Measurements from ENCODE around the gene PCDHGB6. TPM values are rescaled to one million over a fixed set of nuclear protein-coding genes. Genes with fewer than 3 reads are reported as not detected.
"Not testable (repeated sequence)": the region's sequence is repeated elsewhere in the genome, so short reads cannot be mapped to it uniquely, and the experiment has no call there.

The PCDHGB6 gene
- total RNA-seq, 1 experiment from 2014 or later, result 2.6 TPM

GRCh38 chr5:141421489-141421855 is 13.7 kb downstream of the PCDHGB6 start:
- Histone ChIP-seq H3K27ac (no peak overlapping the region), H3K36me3 (peaks cover 18% of the 10 kb centered on the region), H3K9me3 (replicated peaks) (peaks cover 9% of the 10 kb centered on the region), H3K4me1 (no peaks in the 10 kb centered on the region), H3K27me3 (no peaks in the 10 kb centered on the region), H3K4me3 (no peak overlapping the region)
- no peak for DNase-seq

GRCh38 chr5:141422742-141423291 is 15.0 kb downstream of the PCDHGB6 start:
- peaks cover 4% of the 10 kb centered on the region for H3K9me3 ChIP-seq (replicated peaks)
- H3K4me1 ChIP-seq, result no peaks in the 10 kb centered on the region
- no peak overlapping the region for H3K27ac ChIP-seq
- no peaks in the 10 kb centered on the region for H3K27me3 ChIP-seq
- peaks cover 16% of the 10 kb centered on the region for H3K36me3 ChIP-seq
- H3K4me3 ChIP-seq, result no peak overlapping the region
- DNase-seq, result no peak

- no peak overlapping the region for H3K27ac ChIP-seq
- H3K4me1 ChIP-seq, result no peaks in the 10 kb centered on the region
- H3K4me3 ChIP-seq, result no peak overlapping the region
- H3K9me3 ChIP-seq (replicated peaks), result peaks cover 3% of the 10 kb centered on the region; the same call in 1 of the 2 replicates
- no peaks in the 10 kb centered on the region for H3K27me3 ChIP-seq
- DNase-seq, result no peak
- peaks cover 22% of the 10 kb centered on the region for H3K36me3 ChIP-seq
Measured at GRCh38 chr5:141427783-141428426, 20.1 kb downstream of the PCDHGB6 start.

- peaks cover 17% of the 10 kb centered on the region for H3K36me3 ChIP-seq
- no peak within 1 kb of the TSS for H3K4me3 ChIP-seq
- no peak within 1 kb of the TSS for H3K27ac ChIP-seq
- H3K27me3 ChIP-seq, result no peaks in the 10 kb centered on the region
- no peak for DNase-seq
- peaks cover 3% of the 10 kb centered on the region; the same call in 1 of the 2 replicates for H3K9me3 ChIP-seq (replicated peaks)
- no peaks in the 10 kb centered on the region for H3K4me1 ChIP-seq
Measured at GRCh38 chr5:141430332-141431113, 22.7 kb downstream of the PCDHGB6 start, which contains the start of gene PCDHGA12. TSS of gene PCDHGA12 (plus strand) at chr5:141430507. CDS start at chr5:141430760, 253 bp downstream.

GRCh38 chr5:141431286-141431685 is 23.5 kb downstream of the PCDHGB6 start:
- Histone ChIP-seq H3K27ac (no peak overlapping the region), H3K4me1 (no peaks in the 10 kb centered on the region), H3K36me3 (peaks cover 16% of the 10 kb centered on the region), H3K4me3 (no peak overlapping the region), H3K27me3 (no peaks in the 10 kb centered on the region), H3K9me3 (replicated peaks) (peaks cover 3% of the 10 kb centered on the region; the same call in 1 of the 2 replicates)
- DNase-seq, result no peak

- not testable (repeated sequence) for H3K4me1 ChIP-seq; H3K27ac ChIP-seq; H3K9me3 ChIP-seq (replicated peaks); H3K27me3 ChIP-seq; DNase-seq; H3K4me3 ChIP-seq
- H3K36me3 ChIP-seq, result peaks cover 14% of the 10 kb centered on the region
Measured at GRCh38 chr5:141432308-141432707, 24.5 kb downstream of the PCDHGB6 start.

GRCh38 chr5:141432726-141433125 is 24.9 kb downstream of the PCDHGB6 start:
- peaks cover 14% of the 10 kb centered on the region for H3K36me3 ChIP-seq
- not testable (repeated sequence) for H3K9me3 ChIP-seq (replicated peaks); DNase-seq; H3K27me3 ChIP-seq; H3K27ac ChIP-seq; H3K4me1 ChIP-seq; H3K4me3 ChIP-seq

GRCh38 chr5:141434006-141434405 is 26.2 kb downstream of the PCDHGB6 start:
- no peak overlapping the region for H3K4me3 ChIP-seq
- H3K4me1 ChIP-seq, result no peaks in the 10 kb centered on the region
- no peaks in the 10 kb centered on the region for H3K27me3 ChIP-seq
- H3K36me3 ChIP-seq, result peaks cover 12% of the 10 kb centered on the region
- peaks cover 3% of the 10 kb centered on the region; the same call in 1 of the 2 replicates for H3K9me3 ChIP-seq (replicated peaks)
- DNase-seq, result no peak
- no peak overlapping the region for H3K27ac ChIP-seq

GRCh38 chr5:141437221-141437620 is 29.4 kb downstream of the PCDHGB6 start:
- Histone ChIP-seq H3K4me1 (no peaks in the 10 kb centered on the region), H3K27me3 (no peaks in the 10 kb centered on the region), H3K9me3 (replicated peaks) (no peaks in the 10 kb centered on the region), H3K4me3 (no peak overlapping the region), H3K36me3 (no peaks in the 10 kb centered on the region), H3K27ac (no peak overlapping the region)
- no peak for DNase-seq

- Histone ChIP-seq H3K27ac (no peak overlapping the region), H3K27me3 (no peaks in the 10 kb centered on the region), H3K9me3 (replicated peaks) (0 out of 2 replicates have a peak, but pooled peaks cover 2% of the 10 kb centered on the region), H3K36me3 (no peaks in the 10 kb centered on the region), H3K4me3 (no peak overlapping the region), H3K4me1 (no peaks in the 10 kb centered on the region)
- DNase-seq, result peak in 1 of 2 experiments; percentile 2
Measured at GRCh38 chr5:141439411-141440141, 31.8 kb downstream of the PCDHGB6 start.

- Histone ChIP-seq H3K4me3 (no peak overlapping the region), H3K9me3 (replicated peaks) (0 out of 2 replicates have a peak, but pooled peaks cover 4% of the 10 kb centered on the region)
Measured at GRCh38 chr5:141440341-141440740, 32.5 kb downstream of the PCDHGB6 start.

GRCh38 chr5:141441571-141442170 is 33.9 kb downstream of the PCDHGB6 start:
- H3K27me3 ChIP-seq, result no peaks in the 10 kb centered on the region
- H3K4me1 ChIP-seq, result no peaks in the 10 kb centered on the region
- no peak for DNase-seq
- H3K9me3 ChIP-seq (replicated peaks), result 0 out of 2 replicates have a peak, but pooled peaks cover 4% of the 10 kb centered on the region
- H3K4me3 ChIP-seq, result no peak overlapping the region
- H3K36me3 ChIP-seq, result no peaks in the 10 kb centered on the region
- H3K27ac ChIP-seq, result no peak overlapping the region

More at GRCh38 chr5:141440341-141440740, 32.5 kb downstream of the PCDHGB6 start:
- no peak for DNase-seq
- no peaks in the 10 kb centered on the region for H3K27me3 ChIP-seq
- H3K27ac ChIP-seq, result no peak overlapping the region
- no peaks in the 10 kb centered on the region for H3K4me1 ChIP-seq
- no peaks in the 10 kb centered on the region for H3K36me3 ChIP-seq
